SJSA1 (cell line): ENCODE measurements around the gene ILK. TPM values are rescaled to one million over a fixed set of nuclear protein-coding genes. Genes with fewer than 3 reads are reported as not detected.

Source experiments
- DNase-seq, 2 experiments: peaks; one replicate each; pipeline ENCODE4 v3.0.0-alpha.2; 2015 to 2020; ENCODE audit warnings: low spot score in 2 of 2, low read depth in 1 of 2
- H3K27ac ChIP-seq: fragments of 250-450 bp; sonication (Bioruptor Pico); 2 replicates; pipeline ENCODE4 v1.5.1; 2020; ENCODE audit warnings: mild to moderate bottlenecking, moderate library complexity
- H3K27me3 ChIP-seq: fragments of 250-450 bp; sonication (Bioruptor Pico); replicated peaks from 2 replicates; pipeline ENCODE4 v1.5.1; 2020; ENCODE audit warnings: mild to moderate bottlenecking, moderate library complexity
- H3K36me3 ChIP-seq: fragments of 250-450 bp; sonication (Bioruptor Pico); 2 replicates; pipeline ENCODE4 v1.5.1; 2020; ENCODE audit warnings: mild to moderate bottlenecking
- H3K4me1 ChIP-seq: fragments of 250-450 bp; sonication (Bioruptor Pico); replicated peaks from 2 replicates; pipeline ENCODE4 v1.6.1; 2021; ENCODE audit warnings: mild to moderate bottlenecking
- H3K4me3 ChIP-seq: fragments of 250-450 bp; sonication (Bioruptor Pico); 2 replicates; pipeline ENCODE4 v1.5.1; 2020; ENCODE audit warnings: mild to moderate bottlenecking
- H3K9me3 ChIP-seq: fragments of 250-450 bp; sonication (Bioruptor Pico); replicated peaks from 2 replicates; pipeline ENCODE4 v1.5.1; 2020; ENCODE audit warnings: mild to moderate bottlenecking
- total RNA-seq: library from RNA; depleted of rRNA; stranded (reverse); fragments of >200 nt; shearing (Covaris generic); gene quantifications from 2 replicates; pipeline ENCODE4 v1.2.3, GENCODE V29; 2014

Gene ILK
- total RNA-seq, 1 experiment from 2014 or later: 180 TPM

- H3K27me3 ChIP-seq: no peaks in the 10 kb centered on the region
- peaks cover 13% of the 10 kb centered on the region for H3K36me3 ChIP-seq
- H3K27ac ChIP-seq: no peak overlapping the region
- DNase-seq: no peak
- H3K4me3 ChIP-seq: no peak overlapping the region
- H3K9me3 ChIP-seq: no peaks in the 10 kb centered on the region
- H3K4me1 ChIP-seq: peaks cover 31% of the 10 kb centered on the region
Measured at GRCh38 chr11:6615882-6616585, 12.5 kb downstream of the ILK start.

DNA sequence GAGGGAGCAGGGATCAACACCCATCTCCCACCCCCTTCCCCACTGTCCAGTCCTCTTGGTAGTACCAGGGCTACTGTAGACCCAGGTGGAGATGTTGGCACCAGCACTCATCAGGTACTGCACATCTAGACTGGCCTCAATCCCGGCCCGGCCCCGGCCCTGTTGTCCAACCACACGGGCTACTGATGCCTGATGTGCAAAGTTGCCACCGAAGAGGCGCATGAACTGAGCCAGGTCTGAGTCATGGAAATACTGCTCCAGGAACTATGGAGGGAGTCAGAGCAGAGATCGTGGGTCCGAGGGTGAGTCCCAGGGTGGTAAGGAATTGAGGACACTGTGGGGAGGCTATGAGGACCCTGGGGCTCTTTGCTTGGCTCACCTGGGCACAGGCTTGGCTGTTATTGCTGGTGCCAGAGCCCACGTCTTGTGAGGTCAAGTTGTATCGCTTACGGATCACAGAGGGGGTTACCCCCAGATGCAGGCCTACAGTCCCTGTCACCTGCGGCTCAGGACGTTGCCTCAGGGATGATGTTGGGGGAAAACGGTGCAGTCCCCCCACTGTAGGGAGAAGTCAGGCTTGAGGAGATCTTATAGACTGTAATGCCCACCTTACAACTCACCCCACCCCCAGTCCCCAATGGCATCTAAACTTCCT, 13.1 kb downstream of the ILK start:
- no peak for DNase-seq
- Histone ChIP-seq H3K9me3 (no peaks in the 10 kb centered on the region), H3K27ac (no peak overlapping the region), H3K4me1 (peaks cover 28% of the 10 kb centered on the region), H3K27me3 (no peaks in the 10 kb centered on the region), H3K36me3 (peaks cover 6% of the 10 kb centered on the region), H3K4me3 (no peak overlapping the region)

GRCh38 chr11:6617315-6617781, 13.8 kb downstream of the ILK start:
- H3K4me3 ChIP-seq: no peak overlapping the region
- DNase-seq: no peak
- H3K27me3 ChIP-seq: no peaks in the 10 kb centered on the region
- no peaks in the 10 kb centered on the region for H3K9me3 ChIP-seq
- H3K27ac ChIP-seq: peak overlapping the region; percentile 43; the same call in 1 of the 2 replicates
- peaks cover 4% of the 10 kb centered on the region for H3K36me3 ChIP-seq
- H3K4me1 ChIP-seq: peaks cover 26% of the 10 kb centered on the region

GRCh38 chr11:6618117-6619003, 14.8 kb downstream of the ILK start:
- peak; percentile 52 to 74 for DNase-seq
- H3K4me1 ChIP-seq: peaks cover 19% of the 10 kb centered on the region
- H3K4me3 ChIP-seq: peak overlapping the region; percentile 49

DNA sequence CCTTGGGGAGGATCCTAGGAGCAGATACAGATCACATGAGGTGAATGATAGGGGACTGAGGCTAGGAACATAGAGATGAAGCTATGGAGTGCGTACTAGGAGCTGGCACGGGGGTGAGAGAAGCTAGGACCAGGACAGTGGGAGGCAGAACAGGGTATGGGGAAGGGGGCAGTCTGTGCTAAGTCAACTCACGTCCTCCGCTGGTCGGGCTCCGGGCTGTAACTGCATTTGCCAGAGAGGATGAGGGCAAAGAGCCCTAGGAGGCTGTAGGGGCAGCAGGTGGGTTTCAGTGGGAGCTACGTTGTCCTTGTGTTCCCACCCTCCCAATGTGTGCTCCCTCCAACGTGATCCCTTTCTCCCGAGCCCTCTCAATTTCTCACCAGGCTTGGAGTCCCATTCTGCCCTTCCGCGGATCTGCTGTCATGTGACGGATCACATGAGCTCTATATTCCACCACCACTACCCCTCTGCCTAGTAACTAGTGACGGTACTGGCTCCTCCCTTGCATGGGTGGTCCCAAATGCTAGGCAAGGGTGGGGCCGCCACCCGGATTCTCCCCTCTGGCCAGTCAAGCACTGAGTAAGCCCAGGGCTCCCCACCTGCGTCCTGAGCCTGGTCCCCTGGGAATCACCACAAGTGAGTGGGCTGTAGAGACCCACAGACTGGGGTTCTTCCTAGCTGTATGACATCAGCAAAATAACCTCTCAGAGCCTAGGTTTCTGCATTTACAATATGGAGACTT, 15.6 kb downstream of the ILK start, which contains the start of gene TPP1:
TSS of gene TPP1 (minus strand) at position 419 of the 742 bp plus-strand sequence. CDS start at position 397, 22 bp downstream.
- peak within 1 kb of the TSS; percentile 49 for H3K4me3 ChIP-seq
- H3K36me3 ChIP-seq: no peaks in the 10 kb centered on the region; the same call in 1 of the 2 replicates
- peak; percentile 80 to 86 for DNase-seq
- no peak within 1 kb of the TSS for H3K27ac ChIP-seq
- peaks cover 19% of the 10 kb centered on the region for H3K4me1 ChIP-seq
- no peaks in the 10 kb centered on the region for H3K27me3 ChIP-seq
- H3K9me3 ChIP-seq: no peaks in the 10 kb centered on the region

More at GRCh38 chr11:6618117-6619003, 14.8 kb downstream of the ILK start:
- H3K27me3 ChIP-seq: no peaks in the 10 kb centered on the region
- peaks cover 4% of the 10 kb centered on the region for H3K36me3 ChIP-seq
- H3K27ac ChIP-seq: no peak overlapping the region
- H3K9me3 ChIP-seq: no peaks in the 10 kb centered on the region

DNA sequence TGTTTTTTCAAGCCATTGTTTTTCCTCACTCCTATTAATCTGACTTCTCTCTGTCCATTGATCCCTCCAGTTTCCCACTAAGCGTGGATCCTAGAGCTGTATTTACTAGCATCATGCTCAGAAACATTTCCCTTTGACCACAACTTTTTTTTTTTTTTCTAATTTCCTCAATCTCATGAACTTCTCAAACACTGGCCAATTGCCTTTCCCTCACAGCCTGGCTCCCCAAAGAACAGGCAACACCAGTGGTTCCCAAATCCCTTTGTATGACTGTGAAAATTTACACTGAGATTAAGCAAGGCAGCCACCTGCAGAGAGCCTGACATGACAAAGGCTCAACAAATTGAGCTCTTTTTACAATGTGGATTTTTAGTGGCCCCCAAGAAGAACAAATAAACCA, 17.1 kb downstream of the ILK start:
- no peaks in the 10 kb centered on the region for H3K27me3 ChIP-seq
- H3K4me3 ChIP-seq: no peak overlapping the region
- H3K4me1 ChIP-seq: peaks cover 19% of the 10 kb centered on the region
- no peaks in the 10 kb centered on the region; the same call in 1 of the 2 replicates for H3K36me3 ChIP-seq
- no peak overlapping the region for H3K27ac ChIP-seq
- no peaks in the 10 kb centered on the region for H3K9me3 ChIP-seq
- DNase-seq: no peak

DNA sequence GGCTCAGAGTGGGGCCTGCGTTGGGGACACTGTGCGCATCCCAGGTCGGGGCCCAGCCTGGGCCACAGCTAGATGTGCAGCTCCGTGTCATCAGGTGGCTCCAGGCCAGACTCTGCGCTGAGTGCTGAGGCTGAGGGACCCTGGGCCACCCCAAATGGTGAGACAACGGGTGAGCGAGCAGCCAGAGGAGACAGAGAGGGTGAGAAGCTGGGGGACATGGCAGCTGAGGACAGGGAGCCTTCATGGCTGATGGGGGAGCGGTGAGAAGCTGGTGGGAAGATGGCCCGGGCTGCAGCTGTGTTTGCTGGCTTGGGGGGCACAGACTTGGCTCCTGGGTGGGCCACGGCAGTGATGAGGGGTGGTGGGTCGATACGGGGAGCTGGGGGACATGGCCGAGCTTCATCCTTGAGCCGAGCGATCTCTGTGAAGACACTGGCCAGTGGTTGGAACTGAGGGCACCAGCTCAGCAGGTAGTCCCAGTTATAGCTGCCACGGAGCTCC, 18.2 kb downstream of the ILK start:
- Histone ChIP-seq H3K36me3 (no peaks in the 10 kb centered on the region), H3K27ac (no peak overlapping the region), H3K27me3 (no peaks in the 10 kb centered on the region), H3K4me1 (peaks cover 17% of the 10 kb centered on the region), H3K9me3 (no peaks in the 10 kb centered on the region), H3K4me3 (no peak overlapping the region)
- DNase-seq: no peak

GRCh38 chr11:6622261-6623171, 18.9 kb downstream of the ILK start:
- Histone ChIP-seq H3K27me3 (no peaks in the 10 kb centered on the region), H3K27ac (no peak overlapping the region), H3K4me1 (peaks cover 11% of the 10 kb centered on the region), H3K36me3 (no peaks in the 10 kb centered on the region), H3K4me3 (no peak overlapping the region), H3K9me3 (no peaks in the 10 kb centered on the region)
- DNase-seq: no peak

- Histone ChIP-seq H3K36me3 (no peaks in the 10 kb centered on the region), H3K27ac (no peak overlapping the region), H3K27me3 (no peaks in the 10 kb centered on the region), H3K4me1 (peaks cover 1% of the 10 kb centered on the region), H3K9me3 (no peaks in the 10 kb centered on the region), H3K4me3 (no peak overlapping the region)
- DNase-seq: no peak
Measured at GRCh38 chr11:6623391-6624363, 20.1 kb downstream of the ILK start.

DNA sequence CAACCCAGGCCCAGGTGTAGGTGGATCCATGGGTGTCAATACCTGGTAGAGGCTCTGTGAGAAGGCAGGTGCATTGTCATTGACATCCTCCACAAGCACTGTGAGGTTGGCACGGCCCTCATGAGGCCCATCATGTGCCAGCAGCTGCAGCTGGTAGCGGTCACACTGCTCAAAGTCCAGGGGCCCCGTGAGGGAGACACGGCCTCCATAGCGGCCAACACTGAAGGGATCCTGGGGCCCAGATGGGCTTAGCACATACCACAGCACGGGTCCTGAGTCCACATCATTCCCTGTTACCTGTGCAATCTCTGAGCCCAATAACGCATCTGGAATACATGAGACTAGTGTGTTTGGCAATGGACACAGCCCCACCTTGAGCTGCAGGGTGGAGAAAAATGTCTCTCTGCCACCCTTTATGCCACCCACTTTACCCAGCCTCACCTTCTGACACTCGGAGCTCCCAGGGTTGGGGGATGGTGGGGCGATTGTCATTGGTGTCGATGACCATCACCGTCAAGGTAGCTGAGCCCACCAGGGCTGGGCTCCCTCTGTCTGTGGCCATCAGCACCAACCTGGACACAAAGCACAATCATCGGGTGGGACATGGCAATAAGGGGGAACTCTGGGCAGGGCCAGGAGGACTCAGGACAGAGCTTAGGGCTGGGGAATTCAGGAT, 21.7 kb downstream of the ILK start:
- no peak overlapping the region for H3K27ac ChIP-seq
- no peaks in the 10 kb centered on the region for H3K27me3 ChIP-seq

DNA sequence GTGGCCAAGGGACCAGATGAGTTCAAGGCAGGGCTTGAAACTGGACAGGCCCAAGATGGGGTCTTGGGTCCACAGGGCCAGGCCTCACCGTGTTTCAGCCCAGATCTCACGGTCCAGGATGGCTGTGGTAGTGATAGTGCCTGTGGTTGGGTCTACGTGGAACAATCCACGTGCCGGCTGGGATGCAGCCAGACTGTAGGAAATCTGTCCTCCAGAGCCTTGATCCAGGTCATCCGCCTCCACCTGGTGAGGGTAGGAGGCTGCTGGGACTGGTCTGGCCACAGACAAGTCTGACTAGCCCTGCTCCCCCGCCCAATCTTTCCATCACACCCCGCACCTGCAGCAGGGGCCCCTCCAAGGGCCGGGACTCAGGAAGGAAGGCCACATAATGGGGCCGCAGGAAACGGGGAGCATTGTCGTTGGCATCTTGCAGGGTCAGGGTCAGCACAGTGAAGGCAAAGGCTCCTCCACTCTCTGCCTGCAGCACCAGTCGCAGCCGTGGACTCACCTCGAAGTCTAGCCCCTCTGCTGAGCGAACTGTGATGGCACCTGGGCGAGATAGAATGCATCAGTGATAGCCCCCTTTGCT, 22.4 kb downstream of the ILK start:
- Histone ChIP-seq H3K4me1 (no peaks in the 10 kb centered on the region), H3K4me3 (no peak overlapping the region), H3K27ac (no peak overlapping the region), H3K27me3 (no peaks in the 10 kb centered on the region), H3K36me3 (no peaks in the 10 kb centered on the region), H3K9me3 (no peaks in the 10 kb centered on the region)
- DNase-seq: no peak

More for the DNA sequence above, 21.7 kb downstream of the ILK start:
- Histone ChIP-seq H3K36me3 (no peaks in the 10 kb centered on the region), H3K4me3 (no peak overlapping the region), H3K4me1 (no peaks in the 10 kb centered on the region), H3K9me3 (no peaks in the 10 kb centered on the region)
- DNase-seq: no peak
